Stomach smooth muscle (tissue), 2 donors: ENCODE measurements around the gene MYO9A.
"Not testable (repeated sequence)": the region's sequence is repeated elsewhere in the genome, so short reads cannot be mapped to it uniquely, and the experiment has no call there.

Experiments used
- H3K27ac ChIP-seq: one replicate; pipeline ENCODE4 v1.7.0; 2013; ENCODE audit warnings: mild to moderate bottlenecking, low read length, inconsistent platforms
- H3K27me3 ChIP-seq, 2 donors: one replicate each; pipeline ENCODE4 v1.7.0; 2013; ENCODE audit warnings: low read length in 2 of 2; ENCODE audit not compliant: insufficient read depth in 2 of 2, control insufficient read depth in 1 of 2
- H3K36me3 ChIP-seq, 2 donors: one replicate each; pipeline ENCODE4 v1.7.0; 2013; ENCODE audit warnings: low read length in 2 of 2; ENCODE audit not compliant: control insufficient read depth in 2 of 2, insufficient read depth in 2 of 2
- H3K4me1 ChIP-seq: one replicate; pipeline ENCODE4 v1.7.0; 2013; ENCODE audit warnings: low read length; ENCODE audit not compliant: control insufficient read depth, insufficient read depth
- H3K4me3 ChIP-seq, 2 donors: one replicate each; pipeline ENCODE4 v1.7.0; 2013; ENCODE audit warnings: low read length in 2 of 2
- H3K9ac ChIP-seq, 2 donors: one replicate each; pipeline ENCODE4 v1.7.0; 2013; ENCODE audit warnings: low read length in 2 of 2, mild to moderate bottlenecking in 1 of 2
- H3K9me3 ChIP-seq, 2 donors: one replicate each; pipeline ENCODE4 v1.7.0; 2013; ENCODE audit warnings: low read length in 2 of 2; ENCODE audit not compliant: control insufficient read depth in 2 of 2
- donor health status: healthy.
- donor health status: Pancreatic carcinoma.

MYO9A gene

GRCh38 chr15:72011302-72011942 lies 106.5 kb downstream of the MYO9A start:
- H3K9me3 ChIP-seq, result no peaks in the 10 kb centered on the region
- no peak overlapping the region for H3K4me3 ChIP-seq

GRCh38 chr15:72009222-72009621 lies 108.7 kb downstream of the MYO9A start:
- H3K9ac ChIP-seq, result no peak overlapping the region
- no peaks in the 10 kb centered on the region for H3K4me1 ChIP-seq
- no peaks in the 10 kb centered on the region for H3K9me3 ChIP-seq
- H3K4me3 ChIP-seq, result no peak overlapping the region
- no peak overlapping the region for H3K27ac ChIP-seq
- H3K36me3 ChIP-seq, result peaks cover 6 to 9% of the 10 kb centered on the region in 2 donors
- no peaks in the 10 kb centered on the region for H3K27me3 ChIP-seq

More at GRCh38 chr15:72011302-72011942, 106.5 kb downstream of the MYO9A start:
- no peak overlapping the region for H3K9ac ChIP-seq
- no peaks in the 10 kb centered on the region for H3K4me1 ChIP-seq
- H3K27me3 ChIP-seq, result no peaks in the 10 kb centered on the region
- peaks cover 0 to 3% of the 10 kb centered on the region in 2 donors for H3K36me3 ChIP-seq
- no peak overlapping the region for H3K27ac ChIP-seq

- no peak overlapping the region for H3K27ac ChIP-seq
- no peak overlapping the region for H3K4me3 ChIP-seq
- H3K36me3 ChIP-seq, result peaks cover 6 to 9% of the 10 kb centered on the region in 2 donors
- no peaks in the 10 kb centered on the region for H3K9me3 ChIP-seq
- no peak overlapping the region for H3K9ac ChIP-seq
- H3K27me3 ChIP-seq, result no peaks in the 10 kb centered on the region
- H3K4me1 ChIP-seq, result no peaks in the 10 kb centered on the region
These were observed 111.6 kb downstream of the MYO9A start for GRCh38 chr15:72006382-72006781.

- Histone ChIP-seq H3K27me3 (no peaks in the 10 kb centered on the region), H3K36me3 (peaks cover 6 to 9% of the 10 kb centered on the region in 2 donors), H3K9ac (no peak overlapping the region), H3K9me3 (no peaks in the 10 kb centered on the region), H3K4me1 (no peaks in the 10 kb centered on the region), H3K27ac (no peak overlapping the region), H3K4me3 (no peak overlapping the region)
These were observed 112.5 kb downstream of the MYO9A start for GRCh38 chr15:72005483-72005882.

GRCh38 chr15:71999807-72000206 lies 118.1 kb downstream of the MYO9A start:
- H3K4me3 ChIP-seq, result no peak overlapping the region

GRCh38 chr15:71998717-71999116 lies 119.2 kb downstream of the MYO9A start:
- H3K27ac ChIP-seq, H3K27me3 ChIP-seq, H3K9ac ChIP-seq, H3K4me1 ChIP-seq, H3K9me3 ChIP-seq, H3K4me3 ChIP-seq, H3K36me3 ChIP-seq: not testable (repeated sequence)

More at GRCh38 chr15:71999807-72000206, 118.1 kb downstream of the MYO9A start:
- Histone ChIP-seq H3K4me1 (no peaks in the 10 kb centered on the region), H3K9ac (no peak overlapping the region), H3K9me3 (no peaks in the 10 kb centered on the region), H3K27ac (no peak overlapping the region), H3K27me3 (no peaks in the 10 kb centered on the region), H3K36me3 (peaks cover 0 to 7% of the 10 kb centered on the region in 2 donors)

- Histone ChIP-seq H3K4me3 (no peak overlapping the region), H3K27ac (no peak overlapping the region), H3K4me1 (no peaks in the 10 kb centered on the region), H3K27me3 (no peaks in the 10 kb centered on the region), H3K9ac (no peak overlapping the region), H3K36me3 (peaks cover 3 to 7% of the 10 kb centered on the region in 2 donors), H3K9me3 (no peaks in the 10 kb centered on the region)
These were observed 120.3 kb downstream of the MYO9A start for GRCh38 chr15:71997691-71998090.

GRCh38 chr15:71975816-71976150 lies 142.2 kb downstream of the MYO9A start:
- H3K9ac ChIP-seq, result no peak overlapping the region
- no peak overlapping the region for H3K27ac ChIP-seq
- H3K36me3 ChIP-seq, result peaks cover 5 to 7% of the 10 kb centered on the region in 2 donors
- no peaks in the 10 kb centered on the region for H3K27me3 ChIP-seq
- H3K9me3 ChIP-seq, result no peaks in the 10 kb centered on the region
- H3K4me3 ChIP-seq, result no peak overlapping the region
- H3K4me1 ChIP-seq, result no peaks in the 10 kb centered on the region

- no peaks in the 10 kb centered on the region for H3K9me3 ChIP-seq
- no peaks in the 10 kb centered on the region for H3K4me1 ChIP-seq
- H3K36me3 ChIP-seq, result peaks cover 5 to 7% of the 10 kb centered on the region in 2 donors
- H3K27me3 ChIP-seq, result no peaks in the 10 kb centered on the region
- H3K9ac ChIP-seq, result no peak overlapping the region
- H3K27ac ChIP-seq, result no peak overlapping the region
- no peak overlapping the region for H3K4me3 ChIP-seq
These were observed 143.7 kb downstream of the MYO9A start for GRCh38 chr15:71974211-71974610.

GRCh38 chr15:71973366-71973765 lies 144.6 kb downstream of the MYO9A start:
- Histone ChIP-seq H3K9me3 (no peaks in the 10 kb centered on the region), H3K36me3 (peaks cover 5 to 7% of the 10 kb centered on the region in 2 donors), H3K27ac (no peak overlapping the region), H3K27me3 (no peaks in the 10 kb centered on the region), H3K4me3 (no peak overlapping the region), H3K4me1 (no peaks in the 10 kb centered on the region), H3K9ac (no peak overlapping the region)

GRCh38 chr15:71971905-71972304 lies 146.0 kb downstream of the MYO9A start:
- H3K36me3 ChIP-seq, result peaks cover 5 to 15% of the 10 kb centered on the region in 2 donors
- no peak overlapping the region for H3K27ac ChIP-seq
- no peaks in the 10 kb centered on the region for H3K9me3 ChIP-seq

More at GRCh38 chr15:71971905-71972304, 146.0 kb downstream of the MYO9A start:
- no peaks in the 10 kb centered on the region for H3K4me1 ChIP-seq
- H3K27me3 ChIP-seq, result no peaks in the 10 kb centered on the region
- no peak overlapping the region for H3K9ac ChIP-seq
- no peak overlapping the region for H3K4me3 ChIP-seq
